ENCODE measurements around the gene KBTBD13. TPM values are rescaled to one million over a fixed set of nuclear protein-coding genes. Genes with fewer than 3 reads are reported as not detected.
"Not testable (repeated sequence)": the region's sequence is repeated elsewhere in the genome, so short reads cannot be mapped to it uniquely, and the experiment has no call there.

Gene KBTBD13
- total RNA-seq, 1 donor: not detected

GRCh38 chr15:65087873-65088642, 11.5 kb downstream of the KBTBD13 start:
- DNase-seq (ENCODE audit: low read depth): no peak
- no peak overlapping the region for H3K4me3 ChIP-seq (ENCODE audit: low read depth, low read length)
- no peak for TF ChIP-seq CTCF (IDR thresholded peaks at IDR 0.05; ENCODE audit: insufficient read depth, low read length)

GRCh38 chr15:65088643-65089021, 12.1 kb downstream of the KBTBD13 start:
- DNase-seq (ENCODE audit: low read depth): no peak
- TF ChIP-seq CTCF (IDR thresholded peaks at IDR 0.05; ENCODE audit: insufficient read depth, low read length): no peak
- no peak overlapping the region for H3K4me3 ChIP-seq (ENCODE audit: low read depth, low read length)

GRCh38 chr15:65089206-65089824, 12.8 kb downstream of the KBTBD13 start:
- DNase-seq (ENCODE audit: low read depth): no peak
- H3K4me3 ChIP-seq (ENCODE audit: low read depth, low read length): no peak overlapping the region
- no peak for TF ChIP-seq CTCF (IDR thresholded peaks at IDR 0.05; ENCODE audit: insufficient read depth, low read length)

- H3K4me3 ChIP-seq (ENCODE audit: low read depth, low read length): no peak overlapping the region
- DNase-seq (ENCODE audit: low read depth): no peak
- no peak for TF ChIP-seq CTCF (IDR thresholded peaks at IDR 0.05; ENCODE audit: insufficient read depth, low read length)
Observed at GRCh38 chr15:65091946-65092770, 15.6 kb downstream of the KBTBD13 start.

DNA sequence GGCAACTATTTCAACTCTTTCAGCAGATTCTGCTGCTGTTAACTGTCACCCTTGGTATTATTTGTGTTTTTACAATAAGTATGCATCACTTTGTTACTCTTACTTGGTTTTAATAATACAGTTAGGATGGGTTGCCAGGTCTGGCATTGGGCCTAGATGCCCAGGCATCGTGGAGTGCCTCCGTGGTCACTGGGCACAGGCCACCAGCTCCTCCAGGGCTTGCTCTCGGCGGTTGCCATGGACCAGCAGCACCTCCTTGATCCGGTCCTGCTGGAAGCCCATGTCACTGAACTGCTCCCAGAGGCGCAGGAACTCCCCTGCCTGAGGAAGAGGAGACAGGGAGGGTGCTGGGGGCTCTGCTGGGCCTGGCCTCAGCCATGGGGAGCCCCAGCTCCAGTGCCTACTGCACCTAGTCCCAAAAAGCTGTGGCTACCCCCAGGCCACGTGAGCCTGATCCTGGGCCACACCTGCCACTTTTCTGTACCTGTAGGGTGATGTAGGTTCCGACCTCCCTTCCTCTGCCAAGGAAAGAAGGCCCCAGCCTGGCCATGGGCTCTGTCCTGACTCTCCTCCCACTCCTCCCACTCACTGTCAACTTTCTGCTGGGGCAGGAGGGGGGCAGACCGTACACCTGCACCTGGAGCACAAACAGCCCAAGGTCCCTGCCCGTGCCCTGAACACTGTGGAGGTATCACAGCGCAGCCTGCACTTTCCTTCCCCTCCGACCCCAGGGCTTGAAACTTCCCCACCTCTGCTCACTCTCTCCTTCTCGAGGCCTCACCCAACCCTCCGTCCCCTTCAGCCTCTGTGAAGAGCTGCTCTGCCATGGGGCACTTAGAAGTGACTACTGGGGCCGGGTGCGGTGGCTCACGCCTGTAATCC, 16.6 kb downstream of the KBTBD13 start:
- H3K4me3 ChIP-seq (ENCODE audit: low read depth, low read length): no peak overlapping the region
- DNase-seq (ENCODE audit: low read depth): no peak
- no peak for TF ChIP-seq CTCF (IDR thresholded peaks at IDR 0.05; ENCODE audit: insufficient read depth, low read length)

DNA sequence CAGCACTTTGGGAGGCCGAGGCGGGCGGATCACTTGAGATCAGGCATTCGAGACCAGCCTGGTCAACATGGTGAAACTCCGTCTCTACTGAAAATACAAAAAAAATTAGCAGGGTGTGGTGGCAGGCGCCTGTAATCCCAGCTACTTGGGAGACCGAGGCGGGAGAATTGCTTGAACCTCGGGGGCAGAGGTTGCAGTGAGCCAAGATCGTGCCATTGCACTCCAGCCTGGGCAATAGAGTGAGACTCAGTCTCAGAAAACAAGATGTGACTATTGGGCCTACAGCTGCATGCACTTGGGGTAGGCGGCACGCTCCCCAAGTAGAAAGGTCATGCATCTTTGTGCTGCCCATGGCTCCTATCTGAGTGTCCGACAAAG, 17.2 kb downstream of the KBTBD13 start:
- DNase-seq (ENCODE audit: low read depth); H3K4me3 ChIP-seq (ENCODE audit: low read depth, low read length): not testable (repeated sequence)

Data from fibroblast of the aortic adventitia (primary cell).